SU-DHL-6 (cell line): ENCODE measurements around the gene WFDC10A.

Experiments
- EZH2phosphoT487 ChIP-seq: fragments of 200-600 bp; sonication (generic), shearing (Covaris generic); conservative IDR thresholded peaks from 2 replicates; pipeline ENCODE4 v1.6.1; 2018; ENCODE audit warnings: mild to moderate bottlenecking, antibody characterized with exemption, low read length, moderate library complexity, mixed read lengths
- TF ChIP-seq, protein P1 (sequence below): fragments of 200-600 bp; sonication (generic); IDR thresholded peaks from one replicate; pipeline ENCODE4 v1.5.1; 2017; ENCODE audit warnings: antibody characterized with exemption, mild to moderate bottlenecking, low read length, moderate library complexity; ENCODE audit not compliant: insufficient read depth, poor library complexity, severe bottlenecking

GRCh38 chr20:45649312-45649863 is 19.8 kb downstream of the WFDC10A start:
- no peak for TF ChIP-seq EZH2phosphoT487
- TF ChIP-seq, protein P1, sequence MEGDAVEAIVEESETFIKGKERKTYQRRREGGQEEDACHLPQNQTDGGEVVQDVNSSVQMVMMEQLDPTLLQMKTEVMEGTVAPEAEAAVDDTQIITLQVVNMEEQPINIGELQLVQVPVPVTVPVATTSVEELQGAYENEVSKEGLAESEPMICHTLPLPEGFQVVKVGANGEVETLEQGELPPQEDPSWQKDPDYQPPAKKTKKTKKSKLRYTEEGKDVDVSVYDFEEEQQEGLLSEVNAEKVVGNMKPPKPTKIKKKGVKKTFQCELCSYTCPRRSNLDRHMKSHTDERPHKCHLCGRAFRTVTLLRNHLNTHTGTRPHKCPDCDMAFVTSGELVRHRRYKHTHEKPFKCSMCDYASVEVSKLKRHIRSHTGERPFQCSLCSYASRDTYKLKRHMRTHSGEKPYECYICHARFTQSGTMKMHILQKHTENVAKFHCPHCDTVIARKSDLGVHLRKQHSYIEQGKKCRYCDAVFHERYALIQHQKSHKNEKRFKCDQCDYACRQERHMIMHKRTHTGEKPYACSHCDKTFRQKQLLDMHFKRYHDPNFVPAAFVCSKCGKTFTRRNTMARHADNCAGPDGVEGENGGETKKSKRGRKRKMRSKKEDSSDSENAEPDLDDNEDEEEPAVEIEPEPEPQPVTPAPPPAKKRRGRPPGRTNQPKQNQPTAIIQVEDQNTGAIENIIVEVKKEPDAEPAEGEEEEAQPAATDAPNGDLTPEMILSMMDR, result no peak
